WTC11 (cell line): ENCODE measurements around the gene MOB4.
A peak's percentile ranks its signal among the peaks of the same experiment; 100 is the strongest.
"Not testable (repeated sequence)": the region's sequence is repeated elsewhere in the genome, so short reads cannot be mapped to it uniquely, and the experiment has no call there.

Experiments
- AR ChIP-seq: fragments of 250-450 bp; sonication (Bioruptor Pico); IDR thresholded peaks from 2 replicates; pipeline ENCODE4 v1.9.0; 2021; ENCODE audit warnings: mild to moderate bottlenecking
- CREM ChIP-seq: sonication (generic); formaldehyde crosslinking; IDR thresholded peaks from 2 replicates; pipeline ENCODE4 v1.8.1; 2022; ENCODE audit warnings: mild to moderate bottlenecking, missing genetic modification reagents, moderate library complexity
- ELF4 ChIP-seq: sonication (generic); formaldehyde crosslinking; IDR thresholded peaks from 2 replicates; pipeline ENCODE4 v1.8.1; 2022; ENCODE audit warnings: low read depth, mild to moderate bottlenecking, moderate library complexity, missing genetic modification reagents
- ESRRA ChIP-seq: sonication (generic); formaldehyde crosslinking; IDR thresholded peaks from 2 replicates; pipeline ENCODE4 v1.8.1; 2022; ENCODE audit warnings: mild to moderate bottlenecking, missing genetic modification reagents, borderline replicate concordance
- KAT7 ChIP-seq: sonication (generic); formaldehyde crosslinking; IDR thresholded peaks from 2 replicates; pipeline ENCODE4 v1.8.1; 2023; ENCODE audit warnings: missing genetic modification reagents, mild to moderate bottlenecking, borderline replicate concordance
- RORB ChIP-seq: fragments of 250-450 bp; sonication (Bioruptor Pico); IDR thresholded peaks from 2 replicates; pipeline ENCODE4 v1.9.0; 2021; ENCODE audit warnings: mild to moderate bottlenecking
- USF1 ChIP-seq: sonication (generic); formaldehyde crosslinking; IDR thresholded peaks from 2 replicates; pipeline ENCODE4 v1.8.0; 2022; ENCODE audit warnings: mild to moderate bottlenecking, missing genetic modification reagents
- ZNF232 ChIP-seq: sonication (generic); formaldehyde crosslinking; IDR thresholded peaks from 2 replicates; pipeline ENCODE4 v1.8.0; 2022; ENCODE audit warnings: mild to moderate bottlenecking, missing genetic modification reagents
- ZSCAN18 ChIP-seq: fragments of 250-450 bp; sonication (Bioruptor Pico); IDR thresholded peaks from 2 replicates; pipeline ENCODE4 v2.1.2; 2022; ENCODE audit warnings: mild to moderate bottlenecking, moderate library complexity
- TF ChIP-seq, protein P1 (sequence below): fragments of 200-600 bp; IDR thresholded peaks from 2 replicates; pipeline ENCODE4 v1.8.0; 2022; ENCODE audit warnings: antibody characterized with exemption
- TF ChIP-seq, protein P2 (sequence below): sonication (generic); formaldehyde crosslinking; IDR thresholded peaks from 2 replicates; pipeline ENCODE4 v1.8.1; 2023; ENCODE audit warnings: mild to moderate bottlenecking, missing genetic modification reagents

- TF ChIP-seq, protein P1, sequence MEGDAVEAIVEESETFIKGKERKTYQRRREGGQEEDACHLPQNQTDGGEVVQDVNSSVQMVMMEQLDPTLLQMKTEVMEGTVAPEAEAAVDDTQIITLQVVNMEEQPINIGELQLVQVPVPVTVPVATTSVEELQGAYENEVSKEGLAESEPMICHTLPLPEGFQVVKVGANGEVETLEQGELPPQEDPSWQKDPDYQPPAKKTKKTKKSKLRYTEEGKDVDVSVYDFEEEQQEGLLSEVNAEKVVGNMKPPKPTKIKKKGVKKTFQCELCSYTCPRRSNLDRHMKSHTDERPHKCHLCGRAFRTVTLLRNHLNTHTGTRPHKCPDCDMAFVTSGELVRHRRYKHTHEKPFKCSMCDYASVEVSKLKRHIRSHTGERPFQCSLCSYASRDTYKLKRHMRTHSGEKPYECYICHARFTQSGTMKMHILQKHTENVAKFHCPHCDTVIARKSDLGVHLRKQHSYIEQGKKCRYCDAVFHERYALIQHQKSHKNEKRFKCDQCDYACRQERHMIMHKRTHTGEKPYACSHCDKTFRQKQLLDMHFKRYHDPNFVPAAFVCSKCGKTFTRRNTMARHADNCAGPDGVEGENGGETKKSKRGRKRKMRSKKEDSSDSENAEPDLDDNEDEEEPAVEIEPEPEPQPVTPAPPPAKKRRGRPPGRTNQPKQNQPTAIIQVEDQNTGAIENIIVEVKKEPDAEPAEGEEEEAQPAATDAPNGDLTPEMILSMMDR: not testable (repeated sequence)
- TF ChIP-seq, protein P2, sequence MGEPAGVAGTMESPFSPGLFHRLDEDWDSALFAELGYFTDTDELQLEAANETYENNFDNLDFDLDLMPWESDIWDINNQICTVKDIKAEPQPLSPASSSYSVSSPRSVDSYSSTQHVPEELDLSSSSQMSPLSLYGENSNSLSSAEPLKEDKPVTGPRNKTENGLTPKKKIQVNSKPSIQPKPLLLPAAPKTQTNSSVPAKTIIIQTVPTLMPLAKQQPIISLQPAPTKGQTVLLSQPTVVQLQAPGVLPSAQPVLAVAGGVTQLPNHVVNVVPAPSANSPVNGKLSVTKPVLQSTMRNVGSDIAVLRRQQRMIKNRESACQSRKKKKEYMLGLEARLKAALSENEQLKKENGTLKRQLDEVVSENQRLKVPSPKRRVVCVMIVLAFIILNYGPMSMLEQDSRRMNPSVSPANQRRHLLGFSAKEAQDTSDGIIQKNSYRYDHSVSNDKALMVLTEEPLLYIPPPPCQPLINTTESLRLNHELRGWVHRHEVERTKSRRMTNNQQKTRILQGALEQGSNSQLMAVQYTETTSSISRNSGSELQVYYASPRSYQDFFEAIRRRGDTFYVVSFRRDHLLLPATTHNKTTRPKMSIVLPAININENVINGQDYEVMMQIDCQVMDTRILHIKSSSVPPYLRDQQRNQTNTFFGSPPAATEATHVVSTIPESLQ: not testable (repeated sequence)
- not testable (repeated sequence) for TF ChIP-seq ZNF232 (CRISPR knock-in tag); AR; ZSCAN18 (CRISPR knock-in tag); CREM (CRISPR knock-in tag); RORB (CRISPR knock-in tag); ELF4 (CRISPR knock-in tag); ESRRA (CRISPR knock-in tag); KAT7
- TF ChIP-seq USF1 (CRISPR knock-in tag): peak; percentile 68
These were observed 62.4 kb downstream of the MOB4 start for GRCh38 chr2:197578294-197578693.
